Esophagus muscularis mucosa (tissue), 4 donors: ENCODE measurements around the gene CPED1. TPM values are rescaled to one million over a fixed set of nuclear protein-coding genes. Genes with fewer than 3 reads are reported as not detected.

Experiments
- DNase-seq: peaks from one replicate; pipeline ENCODE4 v3.0.0-alpha.2; 2017; ENCODE audit errors: extremely low spot score
- H3K27ac ChIP-seq, 4 donors: fragments of 200-600 bp; sonication (generic); replicated peaks in 1 of 4; 1 replicate in 3 of 4; 2 replicates in 1 of 4; pipeline ENCODE4 v1.5.1; 2016 to 2019; ENCODE audit warnings: mild to moderate bottlenecking in 1 of 4
- H3K27me3 ChIP-seq, 4 donors: fragments of 200-600 bp; sonication (generic); one replicate each; pipeline versions ENCODE4 v1.5.1 to v1.6.0; 2016 to 2019
- H3K36me3 ChIP-seq, 4 donors: fragments of 200-600 bp; sonication (generic); one replicate each; pipeline ENCODE4 v1.5.1; 2016 to 2019
- H3K4me1 ChIP-seq, 4 donors: fragments of 200-600 bp; sonication (generic); one replicate each; pipeline ENCODE4 v1.5.1; 2016 to 2019
- H3K4me3 ChIP-seq, 4 donors: fragments of 200-600 bp; sonication (generic); 1 replicate in 2 of 4; 2 replicates in 2 of 4; pipeline ENCODE4 v1.5.1; 2016 to 2019; ENCODE audit warnings: mild to moderate bottlenecking in 4 of 4, moderate library complexity in 1 of 4
- H3K9me3 ChIP-seq, 4 donors: fragments of 200-600 bp; sonication (generic); 1 replicate in 3 of 4; 2 replicates in 1 of 4; pipeline ENCODE4 v1.5.1; 2016 to 2019
- CTCF ChIP-seq, 3 experiments: fragments of 200-600 bp in 2 of 3; fragments of 450-650 bp in 1 of 3; sonication (generic) in 2 of 3; IDR thresholded peaks; one replicate each; pipeline ENCODE4 v1.5.1; 2017 to 2019; ENCODE audit warnings: antibody characterized with exemption in 3 of 3, mild to moderate bottlenecking in 2 of 3, moderate library complexity in 1 of 3
- EP300 ChIP-seq: sonication (generic); formaldehyde crosslinking; IDR thresholded peaks from one replicate; pipeline ENCODE4 v1.6.1; 2017; ENCODE audit warnings: antibody characterized with exemption
- POLR2A ChIP-seq: fragments of 450-650 bp; IDR thresholded peaks from one replicate; pipeline ENCODE4 v1.6.1; 2017; ENCODE audit warnings: antibody characterized with exemption, moderate library complexity, mild to moderate bottlenecking, low read depth
- POLR2AphosphoS5 ChIP-seq, 2 donors: sonication (generic); formaldehyde crosslinking; IDR thresholded peaks; one replicate each; pipeline ENCODE4 v1.6.1; 2017; ENCODE audit warnings: antibody characterized with exemption in 2 of 2
- WGBS: methylation state at CpG from one replicate; pipeline ENCODE4 v1.1.5; 2018; 5-methylcytosine and 5-hydroxymethylcytosine counted together
- intact Hi-C: fragments of 100-400 bp; cut with DNase I; formaldehyde crosslinking; loops from one replicate; pipeline ENCODE4 v1.15.1; 2023
- total RNA-seq, 4 donors: library from RNA; depleted of rRNA; stranded (reverse); fragments of >200 nt; gene quantifications; one replicate each; pipeline versions ENCODE4 v1.1.0 to v1.2.1, GENCODE V29; 2016

The CPED1 gene
- total RNA-seq, 4 donors from 2014 or later, result 28.1 to 81.8 (median 32.0) TPM

GRCh38 chr7:121187222-121187621 is 198.7 kb downstream of the CPED1 start:
- intact Hi-C loops, result no loop called here
- TF ChIP-seq CTCF (IDR thresholded peaks at IDR 0.05), result no peak
- TF ChIP-seq POLR2AphosphoS5 (IDR thresholded peaks at IDR 0.05), result no peak
- no peak for TF ChIP-seq EP300
- TF ChIP-seq POLR2A, result no peak
- Histone ChIP-seq H3K27me3 (no peaks in the 10 kb centered on the region), H3K27ac (no peak overlapping the region), H3K36me3 (no peaks in the 10 kb centered on the region), H3K9me3 (no peaks in the 10 kb centered on the region), H3K4me1 (peaks cover 0 to 9% (median 4%) of the 10 kb centered on the region in 4 donors), H3K4me3 (no peak overlapping the region)
- 85% methylated on average over 3 of the region's 3 CpGs for WGBS
- DNase-seq, result no peak

DNA sequence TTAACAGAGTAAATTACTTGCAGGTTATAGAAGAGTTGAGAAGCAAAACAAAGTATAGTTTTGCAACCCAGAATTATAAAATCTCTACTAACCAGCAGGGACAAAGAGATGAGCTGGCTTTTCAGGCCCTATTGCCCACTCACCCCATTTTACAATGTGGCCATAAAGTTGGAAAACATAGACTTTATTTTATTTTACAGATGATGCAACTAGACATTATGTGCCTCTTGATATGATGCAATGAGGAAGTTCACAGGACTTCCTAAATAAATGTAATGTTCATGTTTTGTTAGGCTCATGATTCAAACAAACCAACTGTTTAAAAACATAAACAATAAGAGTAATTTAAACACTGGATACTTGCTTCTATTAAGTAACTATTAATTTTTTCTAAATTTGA is 199.2 kb downstream of the CPED1 start:
- intact Hi-C loops, result no loop called here

GRCh38 chr7:121192834-121193233 is 204.3 kb downstream of the CPED1 start:
- DNase-seq, result no peak
- Histone ChIP-seq H3K4me3 (no peak overlapping the region), H3K4me1 (peaks cover 0 to 5% (median 1%) of the 10 kb centered on the region in 4 donors), H3K9me3 (no peaks in the 10 kb centered on the region), H3K27me3 (no peaks in the 10 kb centered on the region), H3K27ac (no peak overlapping the region), H3K36me3 (no peaks in the 10 kb centered on the region)
- intact Hi-C loops, result no loop called here
- no peak for TF ChIP-seq POLR2AphosphoS5 (IDR thresholded peaks at IDR 0.05)
- TF ChIP-seq POLR2A, result no peak
- TF ChIP-seq CTCF (IDR thresholded peaks at IDR 0.05), result no peak
- no peak for TF ChIP-seq EP300
- WGBS, result 73% methylated on average over 3 of the region's 3 CpGs

More for the DNA sequence above, 199.2 kb downstream of the CPED1 start:
- H3K27me3 ChIP-seq, result no peaks in the 10 kb centered on the region
- DNase-seq, result no peak
- no peak for TF ChIP-seq CTCF (IDR thresholded peaks at IDR 0.05)
- no peak for TF ChIP-seq POLR2AphosphoS5 (IDR thresholded peaks at IDR 0.05)
- no peak for TF ChIP-seq POLR2A
- no peak for TF ChIP-seq EP300
- no peak overlapping the region for H3K27ac ChIP-seq
- H3K4me3 ChIP-seq, result no peak overlapping the region
- no peaks in the 10 kb centered on the region for H3K36me3 ChIP-seq
- H3K9me3 ChIP-seq, result no peaks in the 10 kb centered on the region
- peaks cover 0 to 5% (median 2%) of the 10 kb centered on the region in 4 donors for H3K4me1 ChIP-seq

DNA sequence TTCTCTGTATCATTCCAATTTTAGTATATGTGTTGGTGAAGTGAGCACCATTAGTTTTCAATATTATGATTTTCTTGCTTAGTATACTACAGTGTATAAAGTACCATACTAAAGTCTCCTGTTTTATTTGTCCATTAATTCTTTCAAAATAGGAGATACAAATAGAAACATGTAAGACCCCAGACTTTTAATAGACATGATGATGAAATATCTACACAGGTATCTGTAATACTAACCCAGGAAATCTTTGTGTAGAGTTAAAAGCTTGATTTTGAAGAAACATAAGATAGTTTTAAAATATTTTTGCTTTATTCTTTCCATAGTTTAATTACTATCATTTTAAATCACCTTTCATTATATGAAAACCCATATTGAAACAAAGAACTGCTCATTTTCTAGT is 206.5 kb downstream of the CPED1 start:
- no peak for TF ChIP-seq CTCF (IDR thresholded peaks at IDR 0.05)
- TF ChIP-seq EP300, result no peak
- TF ChIP-seq POLR2A, result no peak
- no peak for TF ChIP-seq POLR2AphosphoS5 (IDR thresholded peaks at IDR 0.05)
- H3K4me1 ChIP-seq, result peaks cover 0 to 5% (median 1%) of the 10 kb centered on the region in 4 donors
- H3K4me3 ChIP-seq, result no peak overlapping the region
- H3K9me3 ChIP-seq, result no peaks in the 10 kb centered on the region
- H3K27me3 ChIP-seq, result no peaks in the 10 kb centered on the region
- no peak overlapping the region for H3K27ac ChIP-seq
- intact Hi-C loops, result no loop called here
- DNase-seq, result no peak
- no peaks in the 10 kb centered on the region for H3K36me3 ChIP-seq

DNA sequence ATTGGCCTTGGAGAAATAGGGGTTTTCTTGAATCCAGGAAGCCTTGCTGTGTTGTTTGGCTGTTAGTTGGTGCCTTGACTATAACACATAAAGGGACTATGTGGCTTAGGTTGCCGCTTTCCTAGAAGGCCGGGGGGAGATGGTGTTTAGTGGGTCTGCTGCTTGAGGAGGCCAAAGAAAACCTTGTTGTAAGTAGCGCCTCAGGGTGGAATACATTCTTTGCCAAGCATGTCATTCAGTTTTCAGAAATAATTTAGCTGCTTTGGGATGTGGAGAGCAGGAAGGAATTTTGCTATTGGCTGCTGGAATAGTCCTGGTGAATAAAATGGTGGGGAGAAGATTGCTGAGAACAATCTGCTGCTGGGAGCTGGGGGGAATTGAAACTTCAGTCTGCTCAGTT is 207.4 kb downstream of the CPED1 start:
- Histone ChIP-seq H3K27ac (no peak overlapping the region), H3K27me3 (no peaks in the 10 kb centered on the region), H3K9me3 (no peaks in the 10 kb centered on the region), H3K36me3 (no peaks in the 10 kb centered on the region), H3K4me3 (no peak overlapping the region), H3K4me1 (peaks cover 0 to 5% (median 1%) of the 10 kb centered on the region in 4 donors)
- DNase-seq, result no peak
- WGBS, result 90% methylated on average over 3 of the region's 3 CpGs
- TF ChIP-seq POLR2A, result no peak
- no peak for TF ChIP-seq EP300
- TF ChIP-seq POLR2AphosphoS5 (IDR thresholded peaks at IDR 0.05), result no peak
- no peak for TF ChIP-seq CTCF (IDR thresholded peaks at IDR 0.05)
- intact Hi-C loops, result no loop called here
